Hematopoietic multipotent progenitor cell treated with erythropoietin and hydrocortisone succinate and interleukin-3 and kit ligand, for 6 days (in vitro differentiated cells): ENCODE results near the gene EMC8.
"Not testable (repeated sequence)": the region's sequence is repeated elsewhere in the genome, so short reads cannot be mapped to it uniquely, and the experiment has no call there.

Source experiments
- DNase-seq: peaks from one replicate; pipeline ENCODE4 v3.0.0-alpha.2; 2015

The EMC8 gene

DNA sequence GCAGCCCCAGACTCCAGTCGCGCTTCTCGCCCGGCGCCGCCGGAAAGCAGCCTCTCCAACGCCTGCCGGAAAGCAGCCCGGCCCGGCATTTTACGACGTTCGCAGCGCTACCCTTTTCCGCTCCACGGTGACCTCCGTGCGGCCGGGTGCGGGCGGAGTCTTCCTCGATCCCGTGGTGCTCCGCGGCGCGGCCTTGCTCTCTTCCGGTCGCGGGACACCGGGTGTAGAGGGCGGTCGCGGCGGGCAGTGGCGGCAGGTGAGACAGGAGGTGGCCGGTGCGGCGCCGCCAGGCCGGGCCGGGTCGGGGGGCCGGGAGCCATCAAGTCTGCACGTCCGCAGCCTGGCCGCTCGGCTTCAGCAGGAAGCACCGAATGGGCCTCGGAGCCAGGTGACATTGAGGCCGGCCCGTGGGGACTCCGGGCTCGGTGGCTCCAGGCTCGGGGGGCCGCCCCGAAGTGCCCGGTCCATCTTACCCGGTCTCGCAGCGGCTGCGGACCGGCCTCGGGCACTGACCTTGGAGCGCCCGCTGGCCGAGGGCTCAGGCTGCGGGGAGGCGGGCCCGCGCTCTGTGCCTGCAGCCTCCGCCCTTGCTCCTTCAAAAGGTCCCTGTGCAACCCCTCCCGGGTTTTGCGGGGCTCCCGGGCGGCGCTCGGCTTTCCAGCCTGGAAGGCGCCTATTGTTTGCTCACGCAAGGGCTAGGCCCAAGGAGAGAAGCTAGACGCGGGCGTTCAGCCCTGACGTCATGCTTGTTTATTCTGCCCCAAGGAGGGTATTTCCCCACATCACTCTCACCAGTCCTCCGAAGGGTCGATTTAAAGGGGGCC lies at the start of gene EMC8, which contains the start of gene COX4I1:
EMC8 (minus strand) TSS at position 48 of the 824 bp plus-strand sequence. CDS start 249 bp downstream, outside the sequence.
COX4I1 (plus strand) TSS at position 199 of the 824 bp plus-strand sequence. CDS start 1,511 bp downstream, outside the sequence.
- DNase-seq: peak; percentile 95

DNA sequence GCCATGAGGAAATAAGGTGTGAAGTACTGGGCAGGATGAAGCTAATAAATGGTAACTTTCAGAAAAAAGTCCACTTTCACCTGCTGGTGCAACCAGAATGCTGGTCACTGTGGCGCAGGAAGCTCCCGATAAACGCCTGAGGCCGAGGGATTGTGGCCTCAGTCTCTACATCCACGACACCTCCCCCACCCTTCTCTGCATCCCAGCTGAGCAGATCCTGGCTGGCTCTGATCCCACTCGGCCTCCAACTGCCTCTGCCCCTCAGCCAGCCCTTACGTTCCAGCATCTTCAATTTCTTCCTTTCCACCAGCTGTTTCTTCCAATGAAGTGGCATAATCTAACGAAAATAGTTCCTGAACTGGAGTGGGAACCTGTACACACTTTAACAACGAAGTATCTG lies 49.6 kb upstream of the EMC8 start:
- DNase-seq: no peak

GRCh38 chr16:85847681-85848601 lies 48.6 kb upstream of the EMC8 start:
- DNase-seq: no peak

DNA sequence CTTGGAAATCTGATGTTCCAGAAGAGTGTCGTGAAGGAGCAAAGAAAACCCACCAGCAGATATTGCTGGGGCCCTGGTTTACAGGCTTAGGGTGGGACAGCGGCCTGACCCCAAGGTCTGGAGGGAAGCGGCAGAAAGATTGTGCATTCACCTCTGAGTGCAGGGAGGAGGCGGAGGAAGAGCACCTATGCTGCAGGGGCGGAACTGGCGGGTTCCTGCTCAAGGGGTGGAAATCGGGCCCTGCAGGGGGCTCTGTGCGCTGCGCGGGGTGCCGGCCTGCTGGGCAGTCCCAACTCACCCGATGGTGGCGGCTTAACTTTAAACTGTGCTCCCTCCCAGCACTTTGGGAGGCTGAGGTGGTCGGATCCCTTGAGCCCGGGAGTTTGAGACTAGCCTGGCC lies 47.7 kb upstream of the EMC8 start:
- DNase-seq: no peak

- DNase-seq: no peak
Measured at GRCh38 chr16:85846461-85846860, 47.1 kb upstream of the EMC8 start.

- DNase-seq: no peak
Measured at GRCh38 chr16:85845266-85845665, 45.9 kb upstream of the EMC8 start.

DNA sequence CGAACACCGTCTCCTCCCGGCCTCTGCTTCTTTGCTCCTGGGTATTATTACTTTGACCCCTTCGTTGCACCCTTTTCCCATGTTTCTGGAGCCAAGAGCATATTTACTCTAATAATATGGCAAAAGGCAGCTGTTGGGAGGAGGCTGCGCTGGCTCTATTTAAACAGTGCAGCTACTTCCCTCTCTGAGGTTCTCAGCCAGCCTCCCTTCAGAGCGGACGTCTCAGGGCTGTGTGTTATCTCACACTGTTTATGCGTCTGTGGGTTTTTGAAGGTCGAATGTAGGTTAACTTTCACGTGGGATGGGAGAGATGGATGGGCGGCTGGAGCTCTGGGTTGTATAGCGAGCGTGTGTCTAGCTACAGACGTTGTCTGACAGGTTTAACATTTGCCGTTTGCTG lies 45.4 kb upstream of the EMC8 start:
- DNase-seq: no peak

- no peak for DNase-seq
Measured at GRCh38 chr16:85844169-85844481, 44.8 kb upstream of the EMC8 start.

DNA sequence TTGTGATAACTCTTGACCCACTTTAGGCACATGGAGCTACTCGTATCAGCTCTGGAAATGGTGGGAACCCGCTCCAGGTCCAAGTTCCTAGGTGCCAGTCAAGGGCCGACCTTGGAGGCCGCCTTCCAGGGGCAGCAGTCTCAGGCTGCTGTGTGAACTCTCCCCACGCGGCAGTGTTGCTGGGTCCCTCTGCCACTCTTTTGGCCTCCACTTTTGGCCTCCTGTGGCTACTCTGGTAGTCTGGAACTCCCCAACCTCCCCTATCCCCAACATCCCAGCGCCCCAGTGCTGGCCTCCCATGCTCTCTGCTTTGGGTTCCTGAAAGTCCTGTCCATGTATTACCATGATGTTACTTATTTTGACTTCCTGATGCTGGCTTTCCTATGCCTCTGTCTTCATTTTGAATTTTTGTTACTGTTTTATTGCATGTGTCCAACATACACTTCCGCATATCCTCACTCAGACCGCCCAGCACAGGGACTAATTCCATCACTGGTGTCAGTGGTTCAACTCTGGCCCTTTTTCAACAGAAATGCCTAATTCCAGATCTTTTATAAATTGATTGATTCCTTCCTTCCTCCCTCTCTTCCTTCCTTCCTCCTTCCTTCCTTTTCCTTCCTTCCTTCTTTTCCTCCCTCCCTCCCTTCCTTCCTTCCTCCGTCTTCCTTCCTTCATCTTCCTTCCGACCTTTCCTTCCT lies 44.3 kb upstream of the EMC8 start:
- DNase-seq: no peak

GRCh38 chr16:85842848-85843247 lies 43.5 kb upstream of the EMC8 start:
- no peak for DNase-seq

GRCh38 chr16:85842435-85842834 lies 43.1 kb upstream of the EMC8 start:
- DNase-seq: no peak

- DNase-seq: no peak
Measured at GRCh38 chr16:85840801-85841200, 41.5 kb upstream of the EMC8 start.

GRCh38 chr16:85840395-85840794 lies 41.1 kb upstream of the EMC8 start:
- DNase-seq: no peak

DNA sequence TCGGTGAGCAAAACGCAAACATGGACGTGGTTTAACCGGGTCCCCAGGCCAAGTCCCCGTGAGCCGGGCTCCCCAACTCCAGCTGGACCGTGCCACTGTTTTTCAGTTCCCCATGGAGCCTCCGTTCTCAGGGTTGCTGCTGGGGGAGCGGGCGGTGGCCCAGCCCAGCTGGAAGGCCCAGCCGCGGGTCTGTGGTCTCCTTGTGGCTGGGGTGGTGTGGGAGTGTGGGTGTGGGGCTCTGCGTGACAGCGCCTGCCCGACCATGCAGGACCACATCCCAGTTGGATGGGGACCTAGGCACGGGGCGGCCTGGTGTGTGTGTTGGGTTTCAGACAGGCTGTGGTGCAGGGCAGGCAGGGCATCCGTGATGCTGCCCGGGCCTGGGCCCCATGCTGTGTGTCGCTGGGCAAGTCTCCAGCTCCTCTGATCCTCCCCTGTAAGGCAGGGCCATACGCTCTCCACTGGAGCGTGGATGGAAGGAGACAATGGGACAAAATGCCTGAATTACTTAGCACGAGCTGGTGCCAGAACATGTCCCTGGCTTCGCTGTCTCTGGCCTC lies 40.4 kb upstream of the EMC8 start:
- no peak for DNase-seq

DNA sequence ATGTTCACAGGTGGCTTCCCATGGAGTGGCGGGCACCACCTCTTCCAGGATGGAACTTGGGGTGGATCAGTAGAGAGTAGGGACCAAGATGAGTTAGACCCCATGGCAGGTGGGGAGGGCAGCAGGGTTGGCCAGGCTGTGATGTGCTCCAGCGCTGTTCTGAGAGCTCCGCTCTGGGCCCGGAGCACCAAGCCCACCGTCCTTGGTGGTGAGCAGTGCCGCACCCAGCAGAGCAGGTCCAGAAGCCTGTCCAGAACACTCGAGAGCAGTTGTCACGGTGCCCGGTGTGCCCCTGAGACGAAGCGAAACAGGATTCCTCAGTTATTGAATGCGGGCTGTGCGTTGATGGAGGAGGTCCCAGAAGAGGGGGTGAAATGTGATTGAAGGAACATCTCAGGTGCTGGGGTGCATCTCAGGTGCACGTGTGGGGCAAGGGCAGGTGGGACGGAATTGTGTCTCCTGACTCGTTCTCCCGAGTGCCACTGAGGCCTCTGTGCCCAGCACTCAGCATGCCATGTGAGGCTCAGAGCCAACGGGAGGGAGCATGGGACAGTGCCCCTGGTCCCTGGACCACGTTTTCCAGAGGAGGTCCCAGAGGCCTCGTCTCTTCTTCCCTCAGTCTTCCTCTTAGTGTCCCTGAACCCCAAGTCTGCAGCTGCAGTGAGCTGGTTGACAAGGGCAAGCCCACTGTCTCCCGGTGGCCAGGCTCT lies 39.7 kb upstream of the EMC8 start:
- no peak for DNase-seq

DNA sequence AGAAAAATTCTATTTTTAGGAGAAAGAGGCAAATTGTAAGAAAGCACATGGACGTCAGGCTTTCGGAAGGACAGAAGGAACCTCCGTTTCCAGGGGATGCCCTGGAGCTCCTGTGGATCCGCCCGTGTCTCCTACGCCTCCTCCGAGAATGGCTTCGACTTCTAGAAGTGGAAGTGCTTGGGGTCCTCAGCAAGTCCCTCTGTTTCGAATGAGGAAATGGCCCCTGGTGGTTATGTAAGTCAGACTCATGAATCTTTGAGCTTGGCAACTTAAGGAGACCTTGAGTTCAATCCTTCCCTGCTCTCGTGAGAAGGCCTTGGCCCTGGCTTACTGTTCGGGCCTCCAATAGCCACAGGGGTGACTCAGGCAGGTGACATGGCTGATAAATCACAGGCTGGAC lies 39.0 kb upstream of the EMC8 start:
- DNase-seq: no peak

GRCh38 chr16:85837654-85838053 lies 38.3 kb upstream of the EMC8 start:
- DNase-seq: not testable (repeated sequence)

GRCh38 chr16:85836706-85837582 lies 37.6 kb upstream of the EMC8 start:
- DNase-seq: no peak

GRCh38 chr16:85835956-85836705 lies 36.8 kb upstream of the EMC8 start:
- no peak for DNase-seq

DNA sequence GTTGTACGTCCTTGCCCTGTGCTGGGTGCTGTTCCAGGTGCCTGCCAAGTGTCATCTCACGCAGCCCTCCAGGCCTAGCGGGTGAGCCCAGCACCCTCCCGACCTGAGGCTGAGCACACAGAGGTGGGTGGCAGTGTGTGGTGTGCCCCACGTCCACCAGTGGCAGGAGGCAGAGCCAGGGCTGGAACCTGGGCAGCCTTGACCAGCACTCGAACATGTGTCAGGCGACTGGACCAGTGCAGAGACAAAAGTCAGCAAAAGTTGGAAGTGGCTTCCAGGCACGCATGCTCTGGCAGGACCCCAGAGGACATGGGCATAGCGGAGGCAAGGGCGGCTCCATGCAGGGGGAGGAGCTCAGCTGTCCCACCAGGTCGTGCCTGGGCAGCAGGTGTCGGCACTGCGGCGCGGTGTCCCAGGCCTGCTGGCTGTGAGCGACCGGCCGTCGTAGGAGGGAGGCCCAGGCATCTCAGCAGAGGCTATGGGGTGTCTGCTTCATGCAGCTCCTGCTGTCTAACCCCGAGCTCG lies 35.9 kb upstream of the EMC8 start:
- DNase-seq: no peak
